SK-N-MC (cell line): ENCODE results near the gene RAP1GAP2.

Experiments used
- EZH2 ChIP-seq: fragments of 200-600 bp; sonication (generic); IDR thresholded peaks from one replicate; pipeline ENCODE4 v1.6.1; 2017; ENCODE audit warnings: antibody characterized with exemption
- FOXP2 ChIP-seq: optimal IDR thresholded peaks from 2 replicates; pipeline ENCODE3; 2011; ENCODE audit warnings: mild to moderate bottlenecking, moderate library complexity; ENCODE audit not compliant: insufficient read depth; ENCODE audit errors: extremely low read length, control extremely low read depth
- POLR2AphosphoS5 ChIP-seq: IDR thresholded peaks from 2 replicates; pipeline ENCODE4 v1.6.1; 2012; ENCODE audit warnings: mild to moderate bottlenecking, low read depth, low read length, borderline replicate concordance

DNA sequence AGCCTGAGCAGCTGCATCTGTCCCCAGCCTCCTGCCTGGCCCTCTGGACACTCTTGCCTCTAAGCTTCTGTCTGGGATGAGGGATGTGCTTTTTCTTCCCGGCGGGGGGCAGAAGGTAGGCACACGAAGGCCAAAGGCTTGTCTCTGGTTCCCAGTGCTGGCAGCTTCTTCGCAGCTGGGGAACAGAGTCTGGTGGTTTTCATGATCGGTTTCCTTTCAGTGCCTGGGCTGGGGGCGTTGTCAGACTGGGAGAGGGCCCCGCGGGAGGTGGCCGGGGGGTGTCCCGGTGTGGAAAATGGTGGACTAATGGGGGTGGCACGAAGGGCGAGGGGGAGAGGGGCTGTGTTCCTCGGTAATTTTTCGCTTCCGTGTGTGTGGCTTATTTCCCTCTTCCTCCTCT is 988 bp downstream of the RAP1GAP2 start:
- TF ChIP-seq EZH2 = no peak
- no peak for TF ChIP-seq POLR2AphosphoS5
- TF ChIP-seq FOXP2 = no peak
